Omental fat pad (tissue), 4 donors: ENCODE results near the gene BAG3. TPM values are rescaled to one million over a fixed set of nuclear protein-coding genes. Genes with fewer than 3 reads are reported as not detected.
"Not testable (repeated sequence)": the region's sequence is repeated elsewhere in the genome, so short reads cannot be mapped to it uniquely, and the experiment has no call there.

Experiments used
- ATAC-seq: fragments of 150-250 bp; one replicate; pipeline ENCODE4 v1.9.1; 2016; ENCODE audit warnings: mild to moderate bottlenecking, moderate library complexity; ENCODE audit not compliant: low FRiP score
- DNase-seq: peaks from one replicate; pipeline ENCODE4 v3.0.0-alpha.2; 2019; ENCODE audit warnings: low spot score
- CTCF ChIP-seq, 3 donors: fragments of 450-650 bp; IDR thresholded peaks; one replicate each; pipeline ENCODE4 v1.5.1; 2016 to 2017; ENCODE audit warnings: antibody characterized with exemption in 3 of 3, mild to moderate bottlenecking in 3 of 3, moderate library complexity in 2 of 3
- total RNA-seq, 4 donors: library from RNA; depleted of rRNA; stranded (reverse); fragments of >200 nt; gene quantifications; one replicate each; pipeline ENCODE4 v1.1.0, GENCODE V29; 2016

The BAG3 gene
- total RNA-seq, 4 donors from 2014 or later = 16.1 to 98.0 (median 58.8) TPM

GRCh38 chr10:119656760-119657159 is 5.6 kb downstream of the BAG3 start:
- TF ChIP-seq CTCF (IDR thresholded peaks at IDR 0.05) = no peak
- ATAC-seq = no peak
- no peak for DNase-seq

DNA sequence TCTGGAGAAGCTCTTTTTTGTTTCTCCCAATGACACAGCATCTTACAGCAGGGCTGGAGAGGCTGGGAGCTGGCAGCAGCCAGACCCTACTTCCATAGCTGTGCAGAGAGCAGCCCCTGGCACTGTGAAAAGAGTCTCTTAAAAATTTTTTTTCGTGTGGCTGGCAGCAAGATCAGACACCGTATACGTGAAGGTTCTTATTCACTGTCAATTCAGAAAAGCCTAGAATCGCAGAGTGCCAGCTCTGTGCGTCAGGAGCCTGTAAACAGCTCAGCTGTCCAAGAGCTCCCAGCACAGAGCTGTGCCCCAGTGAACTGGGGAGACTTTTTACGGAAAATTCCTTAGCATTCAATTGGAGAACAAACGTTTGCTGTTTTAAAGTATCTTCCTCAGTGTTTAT is 6.5 kb downstream of the BAG3 start:
- ATAC-seq (peak; percentile 20), DNase-seq (no peak)
- TF ChIP-seq CTCF (IDR thresholded peaks at IDR 0.05) = no peak

DNA sequence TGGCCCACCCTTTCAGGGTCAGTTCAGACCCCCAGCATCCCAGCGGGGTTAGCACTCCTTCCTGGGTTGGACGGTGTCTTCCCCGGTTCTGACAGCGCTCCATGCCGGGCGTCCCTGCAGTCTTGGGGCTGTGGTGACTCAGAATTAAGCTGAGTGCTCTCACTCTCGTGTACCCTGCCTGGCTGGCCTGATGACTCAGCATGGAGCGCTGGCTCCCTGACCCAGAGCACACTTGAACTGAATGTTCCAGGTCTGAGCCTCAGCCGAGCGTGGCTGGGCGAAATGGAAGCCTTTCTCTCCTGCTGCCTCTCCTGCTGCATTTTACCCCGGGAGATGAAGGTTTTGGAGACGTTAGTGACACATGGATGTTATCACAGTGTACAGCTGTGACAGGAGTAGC is 7.1 kb downstream of the BAG3 start:
- no peak for TF ChIP-seq CTCF (IDR thresholded peaks at IDR 0.05)
- DNase-seq (no peak), ATAC-seq (peak; percentile 91)

GRCh38 chr10:119659951-119660350 is 8.8 kb downstream of the BAG3 start:
- DNase-seq (no peak), ATAC-seq (no peak)
- no peak for TF ChIP-seq CTCF (IDR thresholded peaks at IDR 0.05)

DNA sequence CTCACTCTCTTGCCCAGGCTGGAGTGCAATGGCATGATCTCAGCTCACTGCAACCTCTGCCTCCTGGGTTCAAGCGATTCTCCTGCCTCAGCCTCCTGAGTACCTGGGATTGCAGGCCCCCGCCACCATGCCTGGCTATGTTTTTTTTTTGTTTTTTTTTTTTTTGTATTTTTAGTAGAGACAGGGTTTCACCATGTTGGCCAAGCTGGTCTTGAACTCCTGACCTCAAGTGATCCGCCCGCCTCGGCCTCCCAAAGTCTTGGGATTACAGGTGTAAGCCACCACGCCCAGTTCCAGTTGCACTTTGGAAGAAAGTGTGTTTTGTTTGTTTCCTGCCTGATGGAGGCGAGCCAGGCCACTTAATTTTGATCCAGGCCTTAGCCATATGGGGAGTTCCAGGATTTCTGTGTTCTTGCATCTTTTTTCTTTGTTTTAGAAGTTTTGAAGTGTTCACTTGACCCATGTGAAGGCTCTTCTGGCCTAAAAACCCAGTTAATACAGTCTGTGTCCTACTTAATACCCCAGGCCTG is 11.0 kb downstream of the BAG3 start:
- ATAC-seq = not testable (repeated sequence)

DNA sequence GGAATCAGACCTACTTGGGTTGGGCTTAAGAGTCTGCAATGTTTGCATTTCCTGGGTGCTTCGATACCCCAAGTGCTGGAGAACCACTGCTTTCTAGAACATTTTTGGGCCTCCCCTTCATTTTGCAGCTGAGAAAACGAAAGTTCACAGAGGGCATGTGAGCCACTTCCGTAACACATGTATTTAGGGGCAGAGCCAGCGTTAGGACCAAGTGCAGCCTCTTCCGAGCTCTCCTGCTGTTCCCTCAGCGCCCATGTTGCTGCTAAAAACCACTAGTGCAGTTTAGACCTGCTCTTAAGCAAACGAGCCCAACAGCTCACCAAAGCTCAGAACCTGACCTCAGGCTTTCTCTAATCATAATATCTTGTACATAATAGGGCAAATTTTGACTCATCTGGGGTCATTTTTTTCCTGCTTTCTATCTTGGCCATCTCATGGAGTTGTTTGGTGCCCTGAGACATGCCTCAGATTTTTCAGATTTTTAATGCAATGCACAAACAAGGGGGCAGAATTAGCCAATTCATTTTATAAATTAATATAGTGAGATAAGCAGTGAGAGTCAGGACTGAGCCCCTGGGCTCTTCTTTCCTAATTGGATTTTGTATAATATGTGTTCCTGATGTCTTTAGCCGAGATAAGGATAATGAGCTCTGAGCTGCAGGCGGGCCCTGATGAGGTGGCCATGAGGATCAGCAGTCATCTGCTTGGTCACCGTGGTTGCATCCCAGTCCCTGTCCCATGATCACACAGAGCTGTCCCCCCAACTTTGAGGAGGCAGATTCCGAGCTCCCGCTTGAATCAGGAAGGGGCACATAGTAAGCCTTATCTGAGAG is 12.9 kb downstream of the BAG3 start:
- no peak for TF ChIP-seq CTCF (IDR thresholded peaks at IDR 0.05)
- no peak for ATAC-seq
- DNase-seq = no peak

More for the DNA sequence above, 11.0 kb downstream of the BAG3 start:
- not testable (repeated sequence) for DNase-seq

DNA sequence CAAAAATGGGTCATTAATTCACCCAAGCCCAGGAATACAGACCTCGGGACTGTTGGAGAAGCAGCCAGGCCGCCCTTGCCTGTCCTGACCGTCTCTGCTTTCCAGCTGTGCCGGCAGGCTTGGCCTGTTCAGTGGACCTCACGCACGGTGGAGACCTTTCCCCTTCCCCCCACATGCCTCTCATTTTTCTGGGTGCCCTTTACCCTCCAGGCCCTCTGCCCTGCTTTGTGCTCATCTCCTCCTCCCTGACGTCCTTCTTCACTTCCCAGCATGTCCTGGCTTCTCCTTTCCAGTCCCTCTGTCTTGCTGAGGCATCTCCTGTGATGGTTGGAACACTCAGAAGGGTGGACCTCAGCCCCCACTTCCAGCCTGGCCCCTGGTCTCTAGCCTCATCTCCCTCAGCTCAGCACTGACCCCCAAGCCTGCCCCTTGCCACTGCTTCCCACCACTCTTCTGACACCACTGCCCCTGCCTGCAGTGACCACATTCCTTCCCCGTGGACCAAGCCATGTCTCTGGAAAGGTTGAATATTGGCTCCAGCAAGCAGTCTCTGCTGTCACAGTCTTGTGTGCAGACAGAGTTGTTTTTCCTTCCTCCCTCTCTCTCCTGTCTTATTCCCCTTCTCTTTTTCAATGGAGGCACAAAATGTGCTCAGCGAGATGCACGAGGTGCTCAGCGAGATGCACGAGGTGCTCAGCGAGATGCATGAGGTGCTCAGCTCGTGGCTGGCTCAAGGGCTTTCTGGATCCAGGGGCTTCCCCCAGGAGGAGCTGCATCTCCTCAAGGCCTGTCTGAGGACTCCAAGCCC is 14.9 kb downstream of the BAG3 start:
- DNase-seq (no peak), ATAC-seq (no peak)
- TF ChIP-seq CTCF (IDR thresholded peaks at IDR 0.05) = no peak
